Stimulated activated CD8-positive, alpha-beta memory T cell treated with anti-CD3 and anti-CD28 coated beads, Interleukin-4, amount 100 ng/mL, for 4 hours (primary cell): Measurements from ENCODE around the gene AGBL2.
"Not testable (repeated sequence)": the region's sequence is repeated elsewhere in the genome, so short reads cannot be mapped to it uniquely, and the experiment has no call there.

ENCODE experiments used
- DNase-seq, 2 donors: peaks; one replicate each; pipeline ENCODE4 v3.0.0-alpha.2; 2020; ENCODE audit warnings: low read depth in 2 of 2, low spot score in 1 of 2

The AGBL2 gene

DNA sequence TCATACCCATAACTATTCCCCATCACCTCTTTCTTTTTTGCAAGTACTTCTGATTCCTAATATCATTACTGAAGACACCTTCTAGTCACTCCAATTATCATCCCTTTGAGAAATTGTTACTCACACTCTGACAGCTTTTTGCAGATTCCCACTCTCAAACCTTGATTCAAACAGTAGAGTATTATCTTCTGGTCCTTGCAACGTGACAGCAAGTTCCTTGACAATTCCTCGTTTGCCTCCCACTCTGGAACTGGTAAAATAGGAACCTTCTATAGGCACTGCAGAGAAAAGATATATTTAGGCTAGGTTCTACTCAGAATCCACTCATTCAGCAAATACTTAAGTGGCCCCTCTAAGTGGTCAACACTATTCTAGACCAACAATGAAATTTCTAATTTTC lies 23.2 kb downstream of the AGBL2 start:
- DNase-seq = no peak

DNA sequence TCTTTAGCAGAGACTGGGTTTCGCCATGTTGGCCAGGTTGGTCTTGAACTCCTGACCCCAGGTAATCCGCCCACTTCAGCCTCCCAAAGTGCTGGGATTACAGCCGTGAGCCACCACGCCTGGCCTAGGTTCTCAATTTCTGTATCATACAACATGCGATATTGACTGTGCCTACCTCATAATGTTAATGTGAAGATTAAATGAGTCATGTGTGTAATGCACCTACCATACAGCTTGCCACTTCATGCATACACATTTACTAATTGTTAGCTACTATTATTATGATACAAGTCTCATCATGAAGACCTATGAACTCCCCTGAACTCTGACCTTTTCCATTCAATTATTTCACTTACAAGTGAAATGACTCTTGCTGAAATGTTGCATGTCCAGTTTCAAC lies 25.7 kb downstream of the AGBL2 start:
- no peak for DNase-seq

DNA sequence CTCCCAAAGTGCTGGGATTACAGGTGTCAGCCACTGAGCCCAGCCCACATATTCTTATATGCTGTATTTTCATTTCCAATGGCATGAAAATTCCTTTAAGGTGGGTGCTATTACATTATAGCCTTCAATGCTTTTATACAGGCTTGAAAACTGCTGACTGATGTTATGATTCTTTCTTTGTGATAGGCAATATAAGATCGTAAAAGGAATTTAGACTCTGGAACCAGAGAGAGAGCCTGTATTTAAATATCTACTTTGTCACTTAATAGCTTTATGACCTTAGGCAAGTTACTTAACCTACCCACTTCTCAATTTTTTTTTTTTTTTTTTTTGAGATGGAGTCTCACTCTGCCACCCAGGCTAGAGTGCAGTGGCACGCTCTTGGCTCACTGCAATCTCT lies 26.2 kb downstream of the AGBL2 start:
- no peak for DNase-seq

DNA sequence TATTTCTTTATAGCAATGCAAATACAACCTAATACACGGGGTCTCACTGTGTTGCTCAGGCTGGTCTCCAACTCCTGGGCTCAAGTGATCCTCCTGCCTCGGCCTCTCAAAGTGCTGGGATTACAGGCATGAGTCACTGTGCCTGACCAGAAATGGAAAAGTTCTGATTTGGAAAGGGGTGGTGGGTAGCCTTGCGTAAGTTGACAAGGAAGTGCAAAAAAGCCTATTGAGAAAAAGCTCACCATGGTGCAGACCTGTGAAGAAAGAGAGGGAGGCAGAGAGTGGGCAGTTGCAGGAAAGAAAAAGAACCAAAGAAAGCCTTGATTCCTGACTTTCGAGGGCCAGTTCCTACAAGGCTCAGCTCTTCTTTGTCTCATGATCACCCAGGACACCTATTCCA lies 27.1 kb downstream of the AGBL2 start:
- DNase-seq = no peak

DNA sequence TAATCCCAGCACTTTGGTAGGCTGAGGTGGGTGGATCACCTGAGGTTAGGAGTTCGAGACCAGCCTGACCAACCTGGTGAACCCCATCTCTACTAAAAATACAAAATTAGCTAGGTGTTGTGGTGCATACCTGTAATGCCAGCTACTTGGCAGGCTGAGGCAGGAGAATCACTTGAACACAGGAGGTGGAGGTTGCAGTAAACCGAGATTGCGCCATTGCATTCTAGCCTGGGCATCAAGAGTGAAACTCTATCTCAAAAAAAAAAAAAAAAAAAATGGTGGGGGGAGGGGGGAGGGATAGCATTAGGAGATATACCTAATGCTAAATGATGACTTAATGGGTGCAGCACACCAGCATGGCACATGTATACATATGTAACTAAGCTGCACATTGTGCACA lies 28.5 kb downstream of the AGBL2 start:
- not testable (repeated sequence) for DNase-seq

DNA sequence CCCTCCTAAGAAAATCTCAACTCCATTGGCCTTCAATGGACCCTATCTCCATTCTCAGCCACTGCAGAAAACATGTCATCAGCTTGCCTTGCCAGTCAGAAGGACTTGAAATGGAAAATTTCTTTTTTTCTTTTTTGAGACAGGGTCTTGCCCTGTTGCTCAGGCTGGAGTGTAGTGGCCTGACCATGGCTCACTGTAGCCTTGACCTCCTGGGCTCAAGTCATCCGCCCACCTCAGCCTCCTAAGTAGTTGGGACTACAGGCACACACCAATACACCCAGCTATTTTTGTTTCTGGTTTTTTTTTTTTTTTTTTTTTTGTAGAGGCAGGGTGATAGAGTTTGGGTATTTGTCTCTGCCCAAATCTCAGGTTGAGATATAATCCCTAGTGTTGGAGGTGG lies 29.0 kb downstream of the AGBL2 start:
- no peak for DNase-seq

DNA sequence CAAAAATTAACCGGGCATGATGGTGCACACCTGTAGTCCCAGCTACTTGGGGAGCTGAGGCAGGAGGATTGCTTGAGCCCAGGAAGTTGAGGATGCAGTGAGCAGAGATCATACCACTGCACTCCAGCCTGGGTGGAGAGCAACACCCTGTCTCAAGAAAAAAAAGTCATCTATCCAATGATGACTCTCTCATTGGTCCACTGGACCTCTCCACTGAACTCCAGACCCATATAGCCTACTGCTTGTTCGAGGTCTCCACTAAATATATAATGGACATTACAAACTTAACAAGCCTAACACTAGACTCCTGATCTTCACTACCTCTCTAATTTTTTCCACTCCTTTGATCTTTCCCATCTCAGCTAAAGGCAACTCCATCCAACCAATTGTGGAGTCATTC lies 39.3 kb downstream of the AGBL2 start:
- DNase-seq = no peak

DNA sequence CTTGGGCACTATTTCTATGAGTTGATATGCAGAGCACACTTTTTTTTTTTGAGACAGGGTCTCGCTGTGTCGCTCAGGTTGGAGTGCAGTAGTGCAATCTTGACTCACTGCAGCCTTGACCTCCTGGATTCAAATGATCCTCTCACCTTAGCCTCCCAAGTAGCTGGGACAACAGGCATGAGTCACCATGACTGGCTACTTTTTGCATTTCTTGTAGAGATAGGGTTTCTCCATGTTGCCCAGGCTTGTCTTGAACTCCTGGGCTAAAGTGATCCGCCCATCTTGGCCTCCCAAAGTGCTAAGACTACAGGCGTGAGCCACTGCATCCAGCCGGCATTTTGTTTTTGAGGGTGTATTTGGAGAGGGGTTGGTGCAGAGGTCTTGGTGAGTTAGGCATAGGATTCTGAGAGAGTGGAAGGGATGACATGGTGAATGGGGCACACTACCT lies 42.9 kb downstream of the AGBL2 start:
- DNase-seq = no peak

DNA sequence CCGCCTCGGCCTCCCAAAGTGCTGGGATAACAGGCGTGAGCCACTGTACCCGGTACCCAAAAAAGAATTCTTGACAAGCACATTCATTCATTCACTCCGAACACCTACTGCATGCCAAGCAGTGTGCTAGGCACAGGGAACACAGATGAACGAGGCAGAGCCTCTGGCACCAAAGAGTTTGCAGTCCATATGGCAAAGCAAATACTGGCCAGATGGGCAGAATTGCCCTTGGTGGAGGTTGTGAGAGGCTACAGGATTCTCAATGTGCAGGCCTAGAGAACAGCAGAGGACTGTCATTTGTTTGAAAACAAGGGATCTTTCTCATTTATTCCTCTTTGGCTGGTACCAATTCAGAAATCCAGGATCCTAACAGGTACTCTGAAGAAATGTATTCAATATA lies 45.3 kb downstream of the AGBL2 start:
- no peak for DNase-seq

DNA sequence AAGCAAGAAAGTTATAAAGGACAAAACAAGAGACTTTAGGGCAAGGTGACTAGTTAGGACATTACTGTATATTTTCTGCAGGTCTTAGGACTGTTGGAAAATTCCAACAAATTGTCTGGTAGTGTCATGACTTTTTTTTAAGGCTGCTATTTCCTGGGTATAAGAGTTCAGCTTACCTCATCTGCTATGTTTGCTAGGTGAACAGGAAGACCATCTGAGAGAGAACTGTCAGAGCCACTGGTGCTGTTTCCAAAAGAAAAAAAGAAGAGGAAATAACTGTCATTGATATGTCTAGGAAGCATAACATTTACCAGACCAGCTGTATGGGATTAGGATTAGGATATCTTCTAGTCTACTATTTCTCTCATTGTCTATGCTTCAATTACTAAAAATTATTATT lies 46.5 kb downstream of the AGBL2 start:
- DNase-seq = no peak

DNA sequence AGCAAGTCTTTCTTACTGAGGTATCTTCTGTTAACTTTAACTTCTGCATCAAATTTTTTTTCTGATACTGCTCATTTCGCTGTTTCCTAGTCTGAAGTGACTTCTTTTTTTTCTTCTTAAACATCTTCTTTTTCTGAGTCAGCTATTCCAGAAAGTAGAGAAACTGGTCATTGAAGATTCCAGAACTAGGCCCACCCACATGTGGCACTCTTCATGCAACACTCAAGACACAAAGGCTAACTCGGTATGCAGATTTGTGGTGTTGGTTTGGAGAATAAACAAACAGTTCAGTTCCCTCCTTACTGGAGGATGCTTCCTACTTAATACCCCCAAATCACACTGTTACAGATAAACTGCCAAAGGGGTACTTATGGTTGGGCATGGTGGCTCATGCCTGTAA lies 47.6 kb downstream of the AGBL2 start:
- no peak for DNase-seq

DNA sequence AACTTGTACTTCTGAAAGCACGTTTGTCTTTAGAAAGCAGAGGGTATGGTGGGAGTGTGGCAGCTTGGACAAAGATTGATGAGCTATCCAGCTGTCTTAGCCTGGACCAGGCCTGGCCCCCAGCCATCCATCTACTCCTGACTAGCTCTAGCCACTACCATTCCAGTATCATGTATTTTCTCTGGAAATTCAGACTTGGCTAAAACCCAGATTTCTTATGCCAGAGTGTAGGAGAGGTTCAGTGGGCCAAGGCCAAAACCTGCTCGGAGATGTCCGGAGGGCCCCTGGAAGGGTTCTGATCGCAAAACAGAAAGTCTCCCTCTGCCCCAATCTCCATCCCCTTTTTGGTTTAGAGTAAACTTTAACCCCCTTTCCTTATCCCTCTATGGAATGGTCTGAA lies 48.0 kb downstream of the AGBL2 start:
- no peak for DNase-seq

DNA sequence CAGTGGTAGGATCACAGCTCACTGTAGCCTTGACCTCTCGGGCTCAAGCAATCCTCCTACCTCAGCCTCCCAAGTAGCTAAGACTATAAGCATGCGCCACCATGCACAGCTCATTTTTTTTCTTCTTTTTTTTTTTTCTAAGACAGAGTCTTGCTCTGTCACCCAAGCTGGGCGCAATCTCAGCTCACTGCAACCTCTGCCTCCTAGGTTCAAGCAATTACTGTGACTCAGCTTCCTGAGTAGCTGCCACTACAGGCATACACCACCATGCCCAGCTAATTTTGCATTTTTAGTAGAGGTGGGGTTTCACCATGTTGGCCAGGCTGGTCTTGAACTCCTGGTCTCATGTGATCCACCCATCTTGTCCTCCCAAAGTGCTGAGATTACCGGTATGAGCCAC lies 50.2 kb downstream of the AGBL2 start:
- DNase-seq = not testable (repeated sequence)

DNA sequence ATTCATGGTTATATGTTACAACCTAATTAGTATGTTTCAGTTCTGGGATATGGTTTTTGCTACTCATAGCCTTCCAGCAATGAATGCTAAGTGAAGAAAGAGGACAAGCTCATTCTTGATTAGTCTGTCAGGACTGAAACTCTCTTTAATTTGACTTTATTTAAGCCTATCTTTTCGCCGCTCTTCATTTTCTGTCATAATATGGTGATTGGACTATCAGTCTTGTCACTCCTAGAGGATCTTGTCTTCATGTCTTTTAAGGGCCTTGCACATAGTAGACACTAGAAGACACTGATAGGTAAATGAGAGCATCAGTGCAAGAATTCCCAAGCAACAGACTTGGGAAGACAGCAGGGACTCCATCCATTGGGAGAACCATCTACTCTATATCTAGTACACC lies 53.9 kb downstream of the AGBL2 start:
- no peak for DNase-seq

DNA sequence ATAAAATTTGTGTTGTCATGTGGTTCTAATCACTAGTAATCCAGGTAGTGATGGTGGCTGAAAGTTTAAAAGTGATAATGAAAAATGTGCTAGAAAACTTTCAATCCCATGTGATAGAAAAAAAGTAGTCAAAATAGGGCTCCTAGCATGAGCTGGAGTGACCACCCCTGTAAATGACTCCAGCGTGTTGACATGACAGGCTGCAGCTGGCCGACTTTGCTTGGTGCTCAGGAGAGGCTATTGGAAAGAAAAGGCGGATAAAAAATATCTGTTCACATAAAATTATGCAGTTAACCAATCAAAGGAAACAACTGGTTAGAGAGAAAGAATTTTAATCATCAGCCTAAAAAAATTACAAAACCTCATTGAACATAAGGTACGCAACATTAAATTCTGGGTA lies 55.9 kb downstream of the AGBL2 start:
- DNase-seq = no peak

DNA sequence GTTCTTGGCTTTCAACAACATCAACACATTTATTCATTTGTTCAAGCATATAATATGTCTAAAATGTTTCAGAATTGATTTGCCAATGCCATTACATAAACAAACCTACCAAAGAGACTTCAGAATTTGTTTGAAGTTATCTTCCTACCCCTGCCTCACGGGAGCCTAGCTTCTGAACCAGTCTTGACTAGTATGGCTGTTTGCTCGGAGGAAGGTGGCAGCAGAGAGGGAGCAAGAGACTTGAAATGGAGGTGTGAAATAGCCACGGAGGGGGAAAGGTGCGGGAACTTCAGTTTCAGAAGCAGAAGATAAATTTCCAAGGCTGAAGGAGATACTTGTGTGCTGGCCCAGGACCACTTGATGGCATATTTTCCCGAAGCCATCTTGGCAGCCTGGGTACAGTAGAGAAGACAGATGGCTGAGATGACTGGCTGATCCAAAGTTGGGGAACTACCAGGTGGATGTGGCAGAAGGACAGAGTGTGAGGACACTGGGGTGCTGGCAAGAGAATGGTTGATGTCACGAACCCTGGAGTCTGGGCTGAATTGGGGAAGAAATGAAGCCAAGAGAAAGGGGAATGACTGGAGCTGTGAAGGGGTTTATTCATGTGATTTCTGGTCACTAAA lies 58.8 kb downstream of the AGBL2 start:
- DNase-seq = no peak

DNA sequence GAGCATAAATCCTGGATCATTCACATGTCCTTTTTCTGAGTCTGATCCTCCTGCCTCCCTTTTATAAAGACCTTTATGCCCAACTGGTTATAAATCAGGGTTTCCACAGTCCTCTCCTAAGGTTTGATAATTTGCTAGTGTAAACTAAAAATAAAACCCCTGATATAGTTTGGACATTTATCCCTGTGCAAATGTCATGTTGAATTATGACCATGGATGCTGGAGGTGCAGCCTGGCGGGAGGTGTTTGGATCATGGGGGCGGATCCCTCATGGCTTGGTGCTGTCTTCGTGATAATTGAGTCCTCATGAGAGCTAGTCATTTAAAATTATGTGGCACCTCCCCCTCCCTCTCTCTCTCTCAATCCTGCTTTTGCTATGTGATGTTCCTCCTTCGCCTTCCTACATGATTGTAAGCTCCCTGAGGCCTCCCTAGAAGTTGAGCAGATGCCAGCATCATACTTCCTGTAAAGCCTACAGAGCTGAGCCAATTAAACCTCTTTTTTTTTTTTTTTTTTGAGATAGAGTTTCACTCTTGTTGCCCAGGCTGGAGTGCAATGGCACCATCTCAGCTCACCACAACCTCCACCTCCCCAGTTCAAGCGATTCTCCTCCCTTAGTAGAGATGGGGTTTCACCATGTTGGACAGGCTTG lies 63.2 kb downstream of the AGBL2 start:
- DNase-seq = no peak

DNA sequence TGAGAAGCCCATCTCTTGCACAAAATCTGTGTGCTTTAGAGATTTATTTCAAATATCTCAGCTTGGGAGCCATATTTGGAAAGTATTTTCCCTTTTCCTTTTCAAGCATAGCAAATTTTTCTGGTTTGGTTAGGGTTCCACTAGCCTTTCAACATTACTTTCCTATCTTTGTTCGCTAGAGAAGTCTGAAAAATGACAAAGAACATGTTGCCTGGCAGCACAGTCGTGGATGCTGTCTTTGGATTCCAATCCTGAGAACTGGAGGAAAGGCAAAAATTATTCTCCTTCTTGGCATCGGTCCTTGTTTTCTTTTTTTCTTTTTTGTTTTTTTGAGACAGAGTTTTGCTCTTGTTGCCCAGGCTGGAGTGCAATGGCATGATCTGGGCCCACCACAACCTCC lies 65.9 kb downstream of the AGBL2 start:
- DNase-seq = no peak

DNA sequence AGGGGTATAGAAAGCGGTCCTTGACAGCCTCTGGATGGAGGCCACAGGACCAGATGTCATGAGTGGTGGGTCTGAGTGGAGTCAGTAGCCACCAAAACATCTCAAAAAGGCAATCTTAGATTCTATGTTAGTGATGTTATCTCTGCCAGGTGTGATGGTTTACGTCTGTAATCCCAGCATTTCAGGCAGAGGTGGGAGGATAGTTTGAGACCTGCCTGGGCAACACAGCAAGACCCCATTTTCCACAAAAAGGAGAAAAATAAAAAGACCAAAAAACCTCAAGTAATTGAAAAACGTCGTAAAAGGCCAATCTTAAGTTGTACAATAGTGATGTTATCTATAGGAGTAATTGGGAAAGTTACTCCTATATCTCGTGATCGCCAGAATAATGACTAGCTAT lies 69.2 kb downstream of the AGBL2 start:
- no peak for DNase-seq

DNA sequence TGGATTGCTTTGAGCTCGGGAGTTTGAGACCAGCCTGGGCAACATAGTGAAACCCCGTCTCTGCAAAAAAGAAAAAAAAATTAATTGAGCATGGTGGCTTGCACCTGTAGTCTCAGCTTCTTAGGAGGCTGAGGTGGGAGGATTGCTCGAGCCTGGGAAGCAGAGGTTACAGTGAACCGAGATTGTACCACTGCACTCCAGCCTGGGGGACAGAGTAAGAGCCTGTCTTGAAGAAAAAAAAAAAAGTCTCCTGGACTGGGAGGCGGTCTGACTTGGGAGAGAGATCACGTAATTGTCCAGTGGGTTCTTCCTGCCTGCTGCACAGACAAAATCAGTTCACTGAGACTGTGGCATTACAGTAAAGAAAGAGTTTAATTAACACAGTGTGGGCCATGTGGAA lies 69.7 kb downstream of the AGBL2 start:
- DNase-seq = no peak

DNA sequence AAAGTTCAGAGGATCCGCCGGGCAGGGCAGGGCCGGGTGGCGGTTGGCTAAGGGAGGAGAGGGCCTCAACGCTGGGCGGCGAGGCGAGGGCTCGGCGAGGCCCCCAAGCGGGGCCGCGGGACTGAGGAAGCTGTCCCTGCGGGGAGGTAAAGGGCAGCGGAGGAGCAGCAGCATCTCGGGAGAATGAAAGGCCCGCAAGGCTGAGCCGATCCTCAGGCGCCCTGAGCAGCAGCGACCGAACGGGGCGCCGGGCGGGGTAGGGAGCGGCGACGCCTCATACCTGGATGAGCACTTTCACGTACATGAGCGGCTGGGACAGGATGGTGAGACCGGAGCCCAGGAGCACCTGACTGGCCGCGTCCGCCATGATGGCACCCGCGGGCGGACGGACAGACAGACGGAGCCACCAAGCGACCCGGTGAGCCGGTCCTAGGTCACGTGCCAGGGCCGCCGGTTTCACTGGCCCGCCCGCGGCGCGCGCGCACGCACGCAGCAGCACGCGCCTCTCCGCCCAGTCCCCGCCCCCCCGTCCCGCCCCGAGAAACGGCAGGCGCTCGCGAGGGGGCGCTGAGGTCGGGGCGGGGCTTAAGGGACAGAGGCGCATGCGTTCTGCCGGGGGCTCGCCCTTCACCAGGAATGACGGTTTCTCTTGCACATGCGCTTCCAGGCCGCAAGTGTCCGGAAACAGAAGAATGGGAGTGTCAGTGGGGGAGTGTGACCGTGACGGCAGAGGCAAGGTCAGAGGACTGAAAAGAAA lies 72.9 kb downstream of the AGBL2 start, which contains the start of gene MTCH2:
MTCH2 (minus strand) TSS at position 461 of the 757 bp plus-strand sequence; CDS start at position 367, 94 bp downstream.
- peak; percentile 91 to 92 for DNase-seq

DNA sequence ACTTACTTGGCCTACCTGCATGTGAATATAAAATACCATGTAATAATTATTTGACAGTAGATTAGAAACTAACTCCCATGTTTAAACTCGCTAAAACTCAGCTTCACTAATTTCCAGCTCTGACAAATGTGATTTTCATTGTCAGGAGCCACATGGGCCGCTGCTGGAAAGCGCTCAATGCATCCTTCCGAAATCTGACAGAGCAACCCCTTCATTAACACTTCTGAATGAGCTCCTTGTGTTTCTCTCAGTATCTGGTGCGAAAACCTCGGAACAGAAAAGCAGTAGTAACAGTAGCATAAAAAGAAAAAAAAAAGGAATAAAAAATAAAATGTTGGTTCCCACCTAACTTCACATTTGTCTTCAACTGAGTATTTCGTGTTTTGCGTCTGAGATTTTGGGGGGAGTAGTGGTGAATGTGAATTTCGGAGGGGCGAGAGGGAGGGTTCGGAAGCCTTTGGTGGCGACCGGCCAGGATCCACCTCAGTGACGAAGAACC lies 73.5 kb downstream of the AGBL2 start:
- DNase-seq = no peak
